ENCODE results near the gene PTPN12.

PTPN12 gene

DNA sequence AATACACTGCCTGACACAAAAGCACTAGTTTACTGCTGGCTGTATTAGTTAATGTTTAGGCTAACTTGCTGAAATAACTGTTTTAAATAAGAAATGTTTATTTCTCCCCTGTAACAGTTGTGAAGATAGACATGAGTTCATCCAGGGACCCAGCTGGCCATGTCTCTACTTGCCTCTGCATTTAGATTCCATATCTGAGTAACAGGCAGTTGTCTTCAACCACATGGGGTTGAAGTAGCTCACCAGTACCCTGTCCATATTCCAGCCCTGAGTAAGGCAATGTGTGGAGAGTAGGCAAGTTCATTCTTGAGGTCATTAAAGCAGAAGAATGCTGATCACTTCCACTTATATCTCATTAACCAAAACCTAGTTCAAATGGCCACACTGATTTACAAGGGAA, 128.1 kb downstream of the PTPN12 start:
- no peak for DNase-seq

- no peak for DNase-seq
Measured at GRCh38 chr7:77667459-77668086, 130.5 kb downstream of the PTPN12 start.

DNA sequence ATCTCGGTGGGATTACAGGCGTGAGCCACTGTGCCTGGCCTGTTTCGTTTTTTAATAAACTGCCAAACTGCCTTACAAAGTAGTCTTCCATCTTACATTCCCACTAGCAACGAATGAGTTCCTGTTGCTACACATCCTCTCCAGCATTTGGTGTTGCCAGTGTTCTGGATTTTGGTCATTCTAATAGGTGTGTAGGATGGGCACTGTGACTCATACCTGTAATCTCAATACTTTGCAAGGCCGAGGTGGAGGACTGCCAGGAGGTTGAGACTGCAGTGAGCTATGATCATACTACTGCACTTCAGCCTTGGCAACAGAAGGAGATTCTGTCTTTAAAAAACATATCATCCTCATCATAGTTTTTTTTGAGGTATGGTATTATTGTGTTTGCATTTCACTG, 137.8 kb downstream of the PTPN12 start:
- DNase-seq, result no peak

GRCh38 chr7:77679608-77680007, 142.5 kb downstream of the PTPN12 start:
- no peak for DNase-seq

DNA sequence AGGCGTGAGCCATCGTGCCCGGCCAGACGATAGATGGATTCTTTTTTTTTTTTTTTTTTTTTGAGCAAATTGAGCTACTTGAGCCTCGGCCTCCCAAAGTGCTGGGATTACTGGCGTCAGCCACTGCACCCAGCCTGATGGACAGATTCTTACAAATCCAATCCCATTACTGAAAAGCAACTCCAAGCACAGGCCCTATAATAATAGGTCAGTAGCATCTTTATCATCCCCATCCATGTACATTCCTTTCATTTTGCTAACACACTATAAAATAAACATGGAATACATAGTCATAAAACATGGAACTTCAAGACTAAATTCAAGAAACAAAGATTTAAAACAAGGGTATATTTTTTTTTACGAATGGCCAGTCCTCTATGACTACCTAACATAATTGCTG, 143.2 kb downstream of the PTPN12 start:
- DNase-seq, result no peak

DNA sequence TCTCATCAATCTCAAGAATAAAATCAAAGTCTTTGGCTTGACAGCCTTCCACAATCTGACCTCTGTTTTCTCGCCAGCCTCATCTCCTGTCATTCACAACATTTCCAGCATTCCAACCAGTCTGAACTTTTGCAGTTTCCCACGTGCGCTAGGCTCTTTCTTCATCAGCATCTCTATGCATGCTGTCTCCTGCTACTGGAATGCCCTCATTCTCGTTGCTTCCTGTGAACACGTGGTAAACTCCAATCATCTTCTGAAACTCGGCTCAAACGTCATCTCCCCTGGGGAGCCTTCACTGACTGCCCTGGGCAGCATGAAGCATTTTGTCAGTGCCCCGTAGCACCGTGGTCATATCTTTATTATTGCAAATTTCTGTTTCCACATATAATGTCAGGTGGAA, 146.9 kb downstream of the PTPN12 start:
- DNase-seq, result no peak

- DNase-seq, result peak; percentile 19 to 36
Measured at GRCh38 chr7:77685233-77685632, 148.1 kb downstream of the PTPN12 start.

GRCh38 chr7:77687100-77687746, 150.1 kb downstream of the PTPN12 start:
- DNase-seq, result no peak

- no peak for DNase-seq
Measured at GRCh38 chr7:77687747-77688144, 150.7 kb downstream of the PTPN12 start.

Measured in NCI-H187 (cell line).